ENCODE results near the gene VAPB.

DNA sequence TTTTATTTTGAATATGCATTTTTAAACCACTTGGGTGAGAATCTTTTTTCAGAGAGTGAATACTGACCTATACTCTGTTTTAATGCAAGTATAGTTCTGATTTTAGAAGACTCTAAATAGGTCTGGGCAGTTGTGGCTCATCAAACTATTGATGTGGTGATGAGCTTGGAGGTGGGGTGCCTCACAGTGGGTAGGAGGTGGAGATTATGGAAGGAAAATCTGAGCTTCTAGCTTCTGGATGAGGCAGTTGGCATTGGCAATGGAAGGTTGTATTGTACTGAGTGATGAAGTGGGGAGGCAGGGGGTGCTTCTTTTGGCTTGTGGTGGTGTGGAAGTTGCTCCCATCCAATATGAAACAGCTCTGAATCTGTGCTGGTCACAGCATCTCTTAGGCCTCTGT lies 52.7 kb downstream of the VAPB start:
- TF ChIP-seq, protein P1, sequence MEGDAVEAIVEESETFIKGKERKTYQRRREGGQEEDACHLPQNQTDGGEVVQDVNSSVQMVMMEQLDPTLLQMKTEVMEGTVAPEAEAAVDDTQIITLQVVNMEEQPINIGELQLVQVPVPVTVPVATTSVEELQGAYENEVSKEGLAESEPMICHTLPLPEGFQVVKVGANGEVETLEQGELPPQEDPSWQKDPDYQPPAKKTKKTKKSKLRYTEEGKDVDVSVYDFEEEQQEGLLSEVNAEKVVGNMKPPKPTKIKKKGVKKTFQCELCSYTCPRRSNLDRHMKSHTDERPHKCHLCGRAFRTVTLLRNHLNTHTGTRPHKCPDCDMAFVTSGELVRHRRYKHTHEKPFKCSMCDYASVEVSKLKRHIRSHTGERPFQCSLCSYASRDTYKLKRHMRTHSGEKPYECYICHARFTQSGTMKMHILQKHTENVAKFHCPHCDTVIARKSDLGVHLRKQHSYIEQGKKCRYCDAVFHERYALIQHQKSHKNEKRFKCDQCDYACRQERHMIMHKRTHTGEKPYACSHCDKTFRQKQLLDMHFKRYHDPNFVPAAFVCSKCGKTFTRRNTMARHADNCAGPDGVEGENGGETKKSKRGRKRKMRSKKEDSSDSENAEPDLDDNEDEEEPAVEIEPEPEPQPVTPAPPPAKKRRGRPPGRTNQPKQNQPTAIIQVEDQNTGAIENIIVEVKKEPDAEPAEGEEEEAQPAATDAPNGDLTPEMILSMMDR (IDR thresholded peaks at IDR 0.05) = no peak
- TF ChIP-seq POLR2A (IDR thresholded peaks at IDR 0.05) (no peak), EP300 (IDR thresholded peaks at IDR 0.05) (no peak)
